DOHH2 (cell line): ENCODE results near the gene MYBPH.

ENCODE experiments used
- EZH2phosphoT487 ChIP-seq: fragments of 200-600 bp; sonication (generic); IDR thresholded peaks from 2 replicates; pipeline ENCODE4 v1.6.1; 2017; ENCODE audit warnings: borderline replicate concordance, mild to moderate bottlenecking, antibody characterized with exemption, low read length, moderate library complexity, mixed read lengths
- TF ChIP-seq, protein P1 (sequence below): fragments of 200-600 bp; sonication (generic); IDR thresholded peaks from one replicate; pipeline ENCODE4 v1.5.1; 2014; ENCODE audit warnings: antibody characterized with exemption, mild to moderate bottlenecking, low read depth, low read length; ENCODE audit not compliant: poor library complexity, severe bottlenecking

- TF ChIP-seq, protein P1, sequence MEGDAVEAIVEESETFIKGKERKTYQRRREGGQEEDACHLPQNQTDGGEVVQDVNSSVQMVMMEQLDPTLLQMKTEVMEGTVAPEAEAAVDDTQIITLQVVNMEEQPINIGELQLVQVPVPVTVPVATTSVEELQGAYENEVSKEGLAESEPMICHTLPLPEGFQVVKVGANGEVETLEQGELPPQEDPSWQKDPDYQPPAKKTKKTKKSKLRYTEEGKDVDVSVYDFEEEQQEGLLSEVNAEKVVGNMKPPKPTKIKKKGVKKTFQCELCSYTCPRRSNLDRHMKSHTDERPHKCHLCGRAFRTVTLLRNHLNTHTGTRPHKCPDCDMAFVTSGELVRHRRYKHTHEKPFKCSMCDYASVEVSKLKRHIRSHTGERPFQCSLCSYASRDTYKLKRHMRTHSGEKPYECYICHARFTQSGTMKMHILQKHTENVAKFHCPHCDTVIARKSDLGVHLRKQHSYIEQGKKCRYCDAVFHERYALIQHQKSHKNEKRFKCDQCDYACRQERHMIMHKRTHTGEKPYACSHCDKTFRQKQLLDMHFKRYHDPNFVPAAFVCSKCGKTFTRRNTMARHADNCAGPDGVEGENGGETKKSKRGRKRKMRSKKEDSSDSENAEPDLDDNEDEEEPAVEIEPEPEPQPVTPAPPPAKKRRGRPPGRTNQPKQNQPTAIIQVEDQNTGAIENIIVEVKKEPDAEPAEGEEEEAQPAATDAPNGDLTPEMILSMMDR: no peak
- TF ChIP-seq EZH2phosphoT487: no peak
Measured at GRCh38 chr1:203177036-203177405, 1.4 kb upstream of the MYBPH start.
